Mesodermal cell (in vitro differentiated cells): ENCODE measurements around the gene RASGRF1.
"Not testable (repeated sequence)": the region's sequence is repeated elsewhere in the genome, so short reads cannot be mapped to it uniquely, and the experiment has no call there.

ENCODE experiments used
- H3K27ac ChIP-seq: 2 replicates; pipeline ENCODE4 v1.7.0; 2013; ENCODE audit warnings: mild to moderate bottlenecking, low read depth, low read length, moderate library complexity; ENCODE audit not compliant: severe bottlenecking
- H3K36me3 ChIP-seq: 2 replicates; pipeline ENCODE4 v1.7.1; 2013; ENCODE audit warnings: mild to moderate bottlenecking, low read length, moderate library complexity; ENCODE audit not compliant: control insufficient read depth, insufficient read depth
- H3K4me1 ChIP-seq: one replicate; pipeline ENCODE4 v1.7.1; 2013; ENCODE audit warnings: mild to moderate bottlenecking, low read length; ENCODE audit not compliant: insufficient read depth, control insufficient read depth, poor library complexity, severe bottlenecking
- H3K4me3 ChIP-seq: 2 replicates; pipeline ENCODE4 v1.7.0; 2013; ENCODE audit warnings: low read length, control low read depth, mild to moderate bottlenecking; ENCODE audit not compliant: insufficient read depth, poor library complexity, severe bottlenecking; ENCODE audit errors: extremely low read depth
- H3K9me3 ChIP-seq: 2 replicates; pipeline ENCODE4 v1.7.1; 2013; ENCODE audit warnings: mild to moderate bottlenecking, low read length, moderate library complexity; ENCODE audit not compliant: control insufficient read depth
- whole genome bisulfite sequencing, 2 experiments: methylation state at CpG; one replicate each; pipeline ENCODE4 v1.1.5; 2013; ENCODE audit warnings: missing lambda C conversion rate in 2 of 2; ENCODE audit not compliant: insufficient coverage in 2 of 2; 5-methylcytosine and 5-hydroxymethylcytosine counted together

Gene RASGRF1

DNA sequence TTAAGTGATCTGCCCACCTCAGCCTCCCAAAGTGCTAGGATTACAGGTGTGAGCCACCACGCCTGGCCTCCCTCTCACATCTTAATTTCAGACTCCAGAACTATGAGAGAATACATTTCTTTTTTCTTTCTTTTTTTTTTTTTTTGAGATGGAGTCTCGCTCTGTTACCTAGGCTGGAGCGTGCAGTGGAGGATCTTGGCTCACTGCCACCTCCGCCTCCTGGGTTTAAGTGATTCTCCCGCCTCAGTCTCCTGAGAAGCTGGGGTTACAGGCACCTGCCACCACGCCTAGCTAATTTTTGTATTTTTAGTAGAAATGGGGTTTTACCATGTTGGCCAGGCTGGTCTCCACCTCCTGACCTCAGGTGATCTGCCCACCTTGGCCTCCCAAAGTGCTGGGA lies 95.4 kb downstream of the RASGRF1 start:
- 75 to 100% methylated on average over 1 to 4 of the region's 6 CpGs for WGBS, 2 experiments
- not testable (repeated sequence) for H3K9me3 ChIP-seq, H3K27ac ChIP-seq, H3K4me3 ChIP-seq, H3K36me3 ChIP-seq
- H3K4me1 ChIP-seq = peaks cover 27% of the 10 kb centered on the region

- Histone ChIP-seq H3K9me3 (no peaks in the 10 kb centered on the region), H3K4me1 (peaks cover 31% of the 10 kb centered on the region), H3K36me3 (no peaks in the 10 kb centered on the region), H3K4me3 (no peak overlapping the region), H3K27ac (no peak overlapping the region)
- whole genome bisulfite sequencing, 2 experiments = 78 to 79% methylated on average over 8 to 9 of the region's 10 CpGs
Observed at GRCh38 chr15:78993931-78994530, 96.5 kb downstream of the RASGRF1 start.

GRCh38 chr15:78993257-78993930 lies 97.2 kb downstream of the RASGRF1 start:
- 86 to 98% methylated on average over 2 to 3 of the region's 4 CpGs for WGBS, 2 experiments
- H3K9me3 ChIP-seq = no peaks in the 10 kb centered on the region
- peaks cover 35% of the 10 kb centered on the region for H3K4me1 ChIP-seq
- H3K27ac ChIP-seq = no peak overlapping the region
- H3K4me3 ChIP-seq = no peak overlapping the region
- H3K36me3 ChIP-seq = no peaks in the 10 kb centered on the region

DNA sequence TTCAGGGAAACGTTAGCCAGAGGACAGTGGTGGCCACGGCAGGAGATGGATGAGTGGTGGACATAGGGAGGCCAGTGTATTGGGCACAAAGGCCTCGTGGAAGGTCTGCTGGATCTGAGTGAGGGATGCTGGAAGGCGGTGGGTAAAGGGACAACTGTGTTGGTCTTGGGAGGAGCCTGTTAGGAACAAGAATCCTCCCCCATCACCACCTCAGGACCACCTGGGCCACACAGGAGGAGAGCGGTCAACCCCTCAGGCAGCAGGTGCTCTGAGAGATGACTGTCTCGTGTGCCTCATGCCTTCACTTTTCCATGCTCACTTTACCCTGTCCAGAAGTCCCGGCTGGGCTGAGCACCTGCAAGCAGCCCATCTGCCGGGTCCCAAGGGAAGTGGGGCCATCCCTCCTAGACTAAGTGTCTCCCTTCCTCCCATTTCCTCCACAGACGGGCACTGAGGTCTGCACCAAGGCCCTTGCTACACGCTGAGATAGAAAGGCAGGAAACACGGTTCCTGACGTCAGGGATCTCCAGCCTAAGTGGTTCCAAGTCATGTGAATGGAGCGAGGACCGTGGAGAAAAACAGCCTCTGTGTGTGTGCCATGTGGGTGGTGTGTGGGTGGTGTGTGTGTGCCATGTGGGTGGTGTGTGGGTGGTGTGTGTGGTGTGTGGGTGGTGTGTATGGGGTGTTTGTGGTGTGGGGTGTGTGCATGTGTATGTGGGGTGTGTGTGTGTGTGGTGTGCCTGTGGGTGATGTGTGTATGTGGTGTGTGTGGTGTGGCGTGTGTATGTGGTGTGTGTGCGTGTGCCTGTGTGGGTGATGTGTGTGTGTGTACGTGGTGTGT lies 97.9 kb downstream of the RASGRF1 start:
- Histone ChIP-seq H3K4me3 (no peak overlapping the region), H3K4me1 (peaks cover 37% of the 10 kb centered on the region), H3K36me3 (no peaks in the 10 kb centered on the region), H3K9me3 (no peaks in the 10 kb centered on the region), H3K27ac (no peak overlapping the region)
- WGBS, 2 experiments = 92 to 93% methylated on average over 11 to 13 of the region's 17 CpGs

- Histone ChIP-seq H3K27ac (no peak overlapping the region), H3K9me3 (no peaks in the 10 kb centered on the region), H3K4me3 (no peak overlapping the region), H3K4me1 (peaks cover 35% of the 10 kb centered on the region), H3K36me3 (no peaks in the 10 kb centered on the region)
- 91 to 95% methylated on average over 11 to 15 of the region's 15 CpGs for WGBS, 2 experiments
Observed at GRCh38 chr15:78991879-78992278, 98.7 kb downstream of the RASGRF1 start.

DNA sequence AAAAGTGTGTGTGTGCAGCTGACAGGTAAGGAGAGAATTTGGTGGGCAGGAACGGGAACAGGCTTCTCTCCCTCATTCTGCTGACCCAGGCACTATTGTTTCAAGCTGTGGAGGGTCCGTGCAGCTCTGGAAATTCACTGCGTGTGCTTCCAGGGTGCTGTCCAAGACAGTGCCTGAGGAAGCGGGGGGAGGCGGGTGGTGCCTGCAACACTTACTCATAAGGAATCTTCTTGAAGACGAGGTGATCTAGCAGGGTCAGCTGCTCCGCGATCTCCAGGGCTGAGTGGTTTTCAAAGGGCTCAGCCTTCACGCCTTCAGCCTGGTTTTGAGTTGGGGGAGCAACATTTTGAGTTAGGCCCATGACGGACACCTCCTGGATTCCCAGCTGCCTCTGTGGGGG lies 99.1 kb downstream of the RASGRF1 start:
- no peaks in the 10 kb centered on the region for H3K9me3 ChIP-seq
- H3K36me3 ChIP-seq = no peaks in the 10 kb centered on the region
- peaks cover 31% of the 10 kb centered on the region for H3K4me1 ChIP-seq
- WGBS, 2 experiments = 90 to 91% methylated on average over 8 to 9 of the region's 10 CpGs
- H3K27ac ChIP-seq = no peak overlapping the region
- no peak overlapping the region for H3K4me3 ChIP-seq

GRCh38 chr15:78990278-78990677 lies 100.3 kb downstream of the RASGRF1 start:
- no peaks in the 10 kb centered on the region for H3K9me3 ChIP-seq

GRCh38 chr15:78989701-78990240 lies 100.8 kb downstream of the RASGRF1 start:
- no peak overlapping the region for H3K4me3 ChIP-seq
- no peaks in the 10 kb centered on the region for H3K36me3 ChIP-seq
- no peak overlapping the region for H3K27ac ChIP-seq
- 88 to 100% methylated on average over 5 to 6 of the region's 9 CpGs for WGBS, 2 experiments
- peaks cover 24% of the 10 kb centered on the region for H3K4me1 ChIP-seq
- no peaks in the 10 kb centered on the region for H3K9me3 ChIP-seq

More at GRCh38 chr15:78990278-78990677, 100.3 kb downstream of the RASGRF1 start:
- Histone ChIP-seq H3K4me1 (peaks cover 24% of the 10 kb centered on the region), H3K36me3 (no peaks in the 10 kb centered on the region), H3K27ac (no peak overlapping the region), H3K4me3 (no peak overlapping the region)
- WGBS, 2 experiments = 100% methylated on average over 1 of the region's 1 CpG; no CpG with 5 or more reads in 1 of the 2 experiments

GRCh38 chr15:78988361-78988911 lies 102.1 kb downstream of the RASGRF1 start:
- Histone ChIP-seq H3K4me1 (peaks cover 24% of the 10 kb centered on the region), H3K27ac (peak overlapping the region; percentile 25), H3K4me3 (no peak overlapping the region), H3K9me3 (no peaks in the 10 kb centered on the region), H3K36me3 (no peaks in the 10 kb centered on the region)
- 69 to 79% methylated on average over 2 to 7 of the region's 7 CpGs for WGBS, 2 experiments

- 88 to 96% methylated on average over 5 to 8 of the region's 10 CpGs for WGBS, 2 experiments
- peak overlapping the region; percentile 25 for H3K27ac ChIP-seq
- H3K36me3 ChIP-seq = no peaks in the 10 kb centered on the region
- no peak overlapping the region for H3K4me3 ChIP-seq
- no peaks in the 10 kb centered on the region for H3K9me3 ChIP-seq
- peaks cover 24% of the 10 kb centered on the region for H3K4me1 ChIP-seq
Observed at GRCh38 chr15:78987556-78988360, 102.8 kb downstream of the RASGRF1 start.
